ENCODE data around the gene SH3PXD2A. TPM values are rescaled to one million over a fixed set of nuclear protein-coding genes. Genes with fewer than 3 reads are reported as not detected.

The SH3PXD2A gene
- total and polyA plus RNA-seq, 10 donors = 2.6 to 50.0 (median 35.2) TPM

DNA sequence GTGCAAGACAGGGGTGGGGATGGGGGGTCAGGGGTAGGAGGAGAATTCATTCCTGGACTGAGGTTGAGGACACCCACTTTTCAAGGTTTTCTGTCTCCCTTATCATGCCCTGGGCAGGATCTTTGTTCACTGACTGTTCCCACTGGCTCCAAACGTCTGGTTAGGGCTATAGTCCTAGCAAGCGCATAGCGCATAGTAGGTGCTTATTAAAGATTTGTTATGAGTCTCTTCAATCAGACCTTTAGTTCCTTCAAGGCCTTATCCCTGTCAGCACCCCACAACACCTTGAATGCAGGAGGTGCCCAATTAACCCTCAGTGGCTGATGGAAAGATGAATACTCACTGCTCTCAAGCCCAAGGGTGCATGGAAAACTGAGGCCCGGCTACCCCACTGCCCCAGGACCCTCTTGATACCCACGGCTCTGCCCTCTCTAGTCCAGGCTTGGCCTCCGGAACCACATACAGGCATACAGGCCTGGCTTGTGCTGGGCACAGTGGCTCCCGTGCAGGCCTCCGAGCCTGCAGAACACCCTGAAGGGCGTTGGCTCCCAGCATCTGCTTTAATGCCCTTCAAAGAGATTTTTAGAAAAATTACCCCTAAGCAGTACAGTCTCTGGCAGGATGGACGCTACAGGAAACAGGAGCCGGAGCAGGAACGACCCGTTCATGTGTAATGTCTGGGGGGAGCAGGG lies 177.7 kb downstream of the SH3PXD2A start:
- no peak for TF ChIP-seq POLR2A (IDR thresholded peaks at IDR 0.05)
- no peak for TF ChIP-seq POLR2AphosphoS5 (IDR thresholded peaks at IDR 0.05)
- TF ChIP-seq, protein P1, sequence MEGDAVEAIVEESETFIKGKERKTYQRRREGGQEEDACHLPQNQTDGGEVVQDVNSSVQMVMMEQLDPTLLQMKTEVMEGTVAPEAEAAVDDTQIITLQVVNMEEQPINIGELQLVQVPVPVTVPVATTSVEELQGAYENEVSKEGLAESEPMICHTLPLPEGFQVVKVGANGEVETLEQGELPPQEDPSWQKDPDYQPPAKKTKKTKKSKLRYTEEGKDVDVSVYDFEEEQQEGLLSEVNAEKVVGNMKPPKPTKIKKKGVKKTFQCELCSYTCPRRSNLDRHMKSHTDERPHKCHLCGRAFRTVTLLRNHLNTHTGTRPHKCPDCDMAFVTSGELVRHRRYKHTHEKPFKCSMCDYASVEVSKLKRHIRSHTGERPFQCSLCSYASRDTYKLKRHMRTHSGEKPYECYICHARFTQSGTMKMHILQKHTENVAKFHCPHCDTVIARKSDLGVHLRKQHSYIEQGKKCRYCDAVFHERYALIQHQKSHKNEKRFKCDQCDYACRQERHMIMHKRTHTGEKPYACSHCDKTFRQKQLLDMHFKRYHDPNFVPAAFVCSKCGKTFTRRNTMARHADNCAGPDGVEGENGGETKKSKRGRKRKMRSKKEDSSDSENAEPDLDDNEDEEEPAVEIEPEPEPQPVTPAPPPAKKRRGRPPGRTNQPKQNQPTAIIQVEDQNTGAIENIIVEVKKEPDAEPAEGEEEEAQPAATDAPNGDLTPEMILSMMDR (IDR thresholded peaks at IDR 0.05 in 8 of 11, conservative IDR thresholded peaks at IDR 0.05 in 3 of 11) = peak in 1 of 11 experiments; percentile 7
- H3K9me3 ChIP-seq = no peaks in the 10 kb centered on the region
- no peak for DNase-seq
- peak overlapping the region; percentile 53 to 81 (median 74) for H3K27ac ChIP-seq
- no peaks in the 10 kb centered on the region for H3K36me3 ChIP-seq
- H3K27me3 ChIP-seq (replicated peaks in 1 of 7) = no peaks in the 10 kb centered on the region
- WGBS, 5 donors = 36 to 51% (median 42%) methylated on average over 8 to 13 of the region's 13 CpGs
- H3K4me3 ChIP-seq = peak overlapping the region in 7 of 8 donors; percentile 5 to 59 (median 21)
- intact Hi-C loops (cut with DNase I; ENCODE audit: low total_unique reads) = no loop called here
- peaks cover 19 to 47% (median 34%) of the 10 kb centered on the region in 6 donors for H3K4me1 ChIP-seq

DNA sequence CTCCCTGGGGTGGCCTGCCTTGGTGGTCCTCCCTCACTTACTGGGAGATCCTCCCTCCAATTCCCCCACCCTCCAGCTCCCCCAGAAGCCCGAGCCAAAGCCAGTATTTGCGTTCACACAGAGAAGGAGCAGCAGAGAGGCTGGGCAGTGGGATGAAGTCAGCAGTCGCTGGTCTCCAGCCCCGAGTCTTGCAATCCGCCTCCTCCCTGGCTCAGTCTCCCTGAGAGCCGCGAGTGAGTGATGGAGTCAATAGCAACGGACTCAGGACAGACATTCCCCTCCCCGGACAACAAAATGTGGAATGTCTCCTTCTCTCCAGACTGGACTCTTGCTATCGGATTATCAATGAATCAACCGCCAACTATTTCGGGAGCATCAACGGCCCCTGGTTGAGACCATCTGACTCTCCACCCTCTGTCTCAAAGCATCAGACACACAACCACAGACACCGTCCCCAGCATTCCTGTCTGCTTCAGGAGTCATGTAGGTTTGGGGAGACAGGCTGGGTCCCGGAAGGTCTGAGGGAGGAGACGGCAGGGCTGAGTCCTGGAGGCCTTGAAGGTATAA lies 178.4 kb downstream of the SH3PXD2A start:
- no peak for DNase-seq
- Histone ChIP-seq H3K9me3 (no peaks in the 10 kb centered on the region), H3K27ac (peak overlapping the region in 7 of 8 donors; percentile 51 to 81 (median 78)), H3K36me3 (no peaks in the 10 kb centered on the region), H3K27me3 (replicated peaks in 1 of 7) (no peaks in the 10 kb centered on the region), H3K4me1 (peaks cover 19 to 47% (median 34%) of the 10 kb centered on the region in 6 donors), H3K4me3 (peak overlapping the region in 1 of 8 donors; percentile 59)
- 80 to 90% (median 89%) methylated on average over 14 to 16 of the region's 16 CpGs for WGBS, 5 donors
- TF ChIP-seq, protein P1 (IDR thresholded peaks at IDR 0.05 in 8 of 11, conservative IDR thresholded peaks at IDR 0.05 in 3 of 11) = no peak
- no peak for TF ChIP-seq POLR2AphosphoS5 (IDR thresholded peaks at IDR 0.05)
- TF ChIP-seq POLR2A (IDR thresholded peaks at IDR 0.05) = no peak
- intact Hi-C loops (cut with DNase I; ENCODE audit: low total_unique reads) = no loop called here

DNA sequence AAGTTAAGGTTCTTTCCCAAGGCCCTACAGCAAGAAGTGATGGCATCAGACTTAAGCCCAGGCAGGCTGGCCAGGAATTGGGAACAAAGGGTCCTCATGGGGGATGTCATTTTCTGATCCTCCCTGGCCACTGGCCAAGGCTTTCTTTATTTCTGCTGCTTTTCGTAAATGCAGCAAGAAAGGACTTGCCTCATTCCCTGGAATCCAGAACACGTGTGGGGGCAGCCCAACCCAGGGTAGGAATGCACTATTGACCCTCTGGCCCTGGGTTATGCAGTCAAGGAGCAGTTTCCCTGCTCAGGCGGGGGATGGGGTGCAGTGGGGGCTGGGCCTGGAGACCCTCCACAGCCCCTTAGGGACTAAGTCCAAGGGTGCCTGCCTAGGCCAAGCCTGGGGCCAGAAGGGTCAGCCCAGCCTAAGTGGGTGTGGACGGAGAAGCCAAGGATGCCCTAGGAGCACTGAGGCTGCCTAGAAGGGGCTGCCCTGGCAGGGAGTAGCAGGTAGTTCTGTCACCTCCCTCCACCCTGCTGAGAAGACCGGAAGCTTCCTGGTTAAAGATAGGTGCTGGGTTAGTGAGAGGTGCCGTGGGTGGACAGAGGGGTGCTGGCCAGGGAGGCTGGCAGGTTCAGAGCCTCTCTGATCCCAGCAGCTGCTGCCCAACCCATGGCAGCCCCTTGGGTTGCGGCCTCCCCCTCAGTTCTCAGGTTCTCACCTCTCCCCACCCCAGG lies 179.2 kb downstream of the SH3PXD2A start:
- H3K27ac ChIP-seq = peak overlapping the region in 7 of 8 donors; percentile 51 to 81 (median 68)
- intact Hi-C loops (cut with DNase I; ENCODE audit: low total_unique reads) = no loop called here
- no peaks in the 10 kb centered on the region for H3K9me3 ChIP-seq

DNA sequence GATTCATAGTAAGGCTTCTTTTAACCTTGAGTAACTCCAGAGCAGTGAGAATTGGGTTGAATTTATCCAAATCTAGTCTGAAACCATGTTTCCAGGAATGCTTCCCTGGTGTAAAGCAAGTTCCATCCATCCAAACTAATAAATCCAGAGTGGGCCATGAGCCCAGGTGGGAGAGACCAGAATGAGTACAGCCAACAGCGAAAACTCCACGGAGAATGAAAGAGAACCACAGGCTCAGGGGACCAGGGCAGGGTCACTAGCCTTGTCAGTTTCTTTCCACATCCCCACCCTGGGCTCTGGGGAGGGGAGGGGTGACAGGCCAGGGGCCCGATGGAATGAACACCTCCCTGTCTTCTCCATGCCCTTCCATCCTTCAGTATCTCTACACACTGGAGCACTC lies 181.8 kb downstream of the SH3PXD2A start:
- DNase-seq = no peak
- Histone ChIP-seq H3K4me1 (peaks cover 14 to 47% (median 31%) of the 10 kb centered on the region in 6 donors), H3K36me3 (no peaks in the 10 kb centered on the region), H3K27ac (no peak overlapping the region), H3K27me3 (replicated peaks in 1 of 7) (peaks cover 0 to 1% (median 0%) of the 10 kb centered on the region in 7 donors), H3K4me3 (no peak overlapping the region), H3K9me3 (no peaks in the 10 kb centered on the region)
- intact Hi-C loops (cut with DNase I; ENCODE audit: low total_unique reads) = no loop called here
- 86 to 89% (median 88%) methylated on average over 3 of the region's 3 CpGs for WGBS, 5 donors
- TF ChIP-seq, protein P1 (IDR thresholded peaks at IDR 0.05 in 8 of 11, conservative IDR thresholded peaks at IDR 0.05 in 3 of 11) = no peak
- TF ChIP-seq POLR2AphosphoS5 (IDR thresholded peaks at IDR 0.05) = no peak

More for the DNA sequence above, 179.2 kb downstream of the SH3PXD2A start:
- H3K27me3 ChIP-seq (replicated peaks in 1 of 7) = no peaks in the 10 kb centered on the region
- no peaks in the 10 kb centered on the region for H3K36me3 ChIP-seq
- 74 to 87% (median 84%) methylated on average over 7 of the region's 7 CpGs for WGBS, 5 donors
- H3K4me3 ChIP-seq = no peak overlapping the region
- TF ChIP-seq POLR2A (IDR thresholded peaks at IDR 0.05) = no peak
- peak; percentile 23 to 64 (median 53) for TF ChIP-seq POLR2AphosphoS5 (IDR thresholded peaks at IDR 0.05)
- no peak for DNase-seq
- peaks cover 19 to 47% (median 34%) of the 10 kb centered on the region in 6 donors for H3K4me1 ChIP-seq
